Stimulated activated effector memory CD8-positive, alpha-beta T cell treated with anti-CD3 and anti-CD28 coated beads, Interleukin-12 subunit alpha, Interleukin-12 subunit beta, amount 100 ng/mL, for 72 hours (primary cell): Measurements from ENCODE around the gene TRIM58.

Source experiments
- ATAC-seq: fragments of 150-1000 bp; cut with Tn5 transposase; 2 replicates; pipeline ENCODE4 v1.10.0; 2021
- DNase-seq, 2 donors: peaks; one replicate each; pipeline ENCODE4 v3.0.0; 2021 to 2022; ENCODE audit warnings: low spot score in 2 of 2
- H3K27ac Mint-ChIP-seq: one replicate; pipeline ENCODE4 v1.8.0; 2022; ENCODE audit warnings: mild to moderate bottlenecking, mixed read lengths
- H3K36me3 Mint-ChIP-seq: one replicate; pipeline ENCODE4 v1.8.0; 2022; ENCODE audit warnings: mild to moderate bottlenecking, mixed read lengths
- H3K4me1 Mint-ChIP-seq: one replicate; pipeline ENCODE4 v1.8.0; 2022; ENCODE audit warnings: mixed read lengths
- H3K4me3 Mint-ChIP-seq: one replicate; pipeline ENCODE4 v1.8.0; 2022; ENCODE audit warnings: mild to moderate bottlenecking, mixed read lengths
- H3K9me3 Mint-ChIP-seq: one replicate; pipeline ENCODE4 v1.8.0; 2022; ENCODE audit warnings: mixed read lengths

Gene TRIM58

DNA sequence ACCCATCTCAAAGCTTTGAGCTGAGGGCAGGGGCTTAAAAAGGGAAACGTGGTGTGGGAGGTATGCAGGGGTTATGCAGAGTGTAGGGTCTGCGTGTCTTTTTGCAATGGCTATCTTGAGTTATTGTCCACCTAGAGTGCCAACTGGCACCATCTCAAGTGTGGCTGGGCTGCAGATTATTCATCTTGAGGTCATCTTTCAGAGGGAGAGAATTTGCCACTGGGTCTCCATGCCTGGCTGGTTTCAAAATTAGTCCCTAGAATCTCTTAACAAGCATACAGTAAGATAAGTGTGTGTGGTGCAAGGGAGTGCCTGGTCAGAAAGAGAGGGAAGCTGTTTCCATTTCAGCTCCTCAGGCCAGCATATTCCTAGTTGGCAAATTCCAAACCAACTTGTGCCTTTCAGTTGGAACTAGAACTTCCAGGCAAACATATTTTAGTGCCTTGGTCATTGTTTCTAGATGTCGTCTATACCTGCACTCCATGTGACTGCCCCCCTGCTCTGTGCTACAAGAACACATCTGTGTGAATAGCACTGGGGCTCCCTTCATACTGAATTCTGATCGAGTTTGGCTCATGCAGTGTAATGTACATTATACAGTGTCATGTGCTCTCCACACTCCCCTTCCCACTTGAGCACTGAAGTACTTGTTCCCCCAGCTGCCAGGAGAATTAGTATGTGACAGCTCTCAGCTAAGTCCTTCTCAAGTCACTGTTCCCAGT is 58.1 kb downstream of the TRIM58 start:
- Mint-ChIP-seq H3K9me3 (no peaks in the 10 kb centered on the region), H3K4me3 (no peak overlapping the region), H3K36me3 (no peaks in the 10 kb centered on the region), H3K27ac (no peak overlapping the region), H3K4me1 (no peaks in the 10 kb centered on the region)
- DNase-seq (no peak), ATAC-seq (no peak)

DNA sequence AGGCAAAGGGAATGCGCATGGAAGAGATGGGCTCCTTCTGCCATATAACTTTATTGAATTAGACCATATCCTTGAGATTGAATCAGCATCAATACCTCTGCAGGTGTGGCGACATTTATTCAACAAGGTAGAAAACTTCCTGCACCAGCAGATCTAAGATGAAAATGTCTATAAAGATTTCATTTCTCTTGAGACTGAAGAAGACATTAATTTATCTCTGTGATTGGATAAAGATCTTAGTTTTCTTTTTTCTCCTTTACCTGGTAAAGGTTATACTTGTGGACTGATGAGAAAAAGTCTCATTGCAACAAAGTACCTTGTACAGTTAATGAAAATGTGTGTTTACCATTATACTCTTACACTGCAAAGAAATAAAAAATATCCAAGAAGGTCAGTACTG is 63.0 kb downstream of the TRIM58 start, which contains the start of gene OR2T8:
Gene OR2T8, plus strand, starts transcription at position 301 of the 400 bp plus-strand sequence. CDS start 766 bp downstream, outside the sequence.
- Mint-ChIP-seq H3K4me1 (no peaks in the 10 kb centered on the region), H3K27ac (no peak within 1 kb of the TSS), H3K36me3 (no peaks in the 10 kb centered on the region), H3K4me3 (no peak within 1 kb of the TSS), H3K9me3 (no peaks in the 10 kb centered on the region)
- ATAC-seq = no peak
- no peak for DNase-seq

DNA sequence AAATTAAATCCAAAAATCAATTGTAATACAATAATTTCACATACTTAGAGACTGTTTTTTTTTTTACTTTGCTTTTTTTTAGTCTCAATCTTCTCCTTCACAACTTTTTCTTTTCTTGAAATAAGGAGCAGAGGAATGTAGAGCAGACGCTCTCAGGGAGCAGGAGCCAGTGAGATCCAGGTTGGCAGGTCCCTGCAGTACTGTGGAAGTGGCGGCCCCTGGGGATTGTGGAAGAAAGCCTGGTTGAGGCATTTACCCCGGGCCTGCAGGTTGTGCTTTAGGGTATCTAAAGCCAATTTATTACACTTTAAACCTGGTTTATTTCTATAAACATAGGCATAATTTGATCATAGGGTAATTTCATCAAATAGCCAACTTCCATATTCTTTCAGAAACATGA is 67.0 kb downstream of the TRIM58 start:
- Mint-ChIP-seq H3K27ac (no peak overlapping the region), H3K9me3 (no peaks in the 10 kb centered on the region), H3K36me3 (no peaks in the 10 kb centered on the region), H3K4me1 (no peaks in the 10 kb centered on the region), H3K4me3 (no peak overlapping the region)
- ATAC-seq (no peak), DNase-seq (no peak)

DNA sequence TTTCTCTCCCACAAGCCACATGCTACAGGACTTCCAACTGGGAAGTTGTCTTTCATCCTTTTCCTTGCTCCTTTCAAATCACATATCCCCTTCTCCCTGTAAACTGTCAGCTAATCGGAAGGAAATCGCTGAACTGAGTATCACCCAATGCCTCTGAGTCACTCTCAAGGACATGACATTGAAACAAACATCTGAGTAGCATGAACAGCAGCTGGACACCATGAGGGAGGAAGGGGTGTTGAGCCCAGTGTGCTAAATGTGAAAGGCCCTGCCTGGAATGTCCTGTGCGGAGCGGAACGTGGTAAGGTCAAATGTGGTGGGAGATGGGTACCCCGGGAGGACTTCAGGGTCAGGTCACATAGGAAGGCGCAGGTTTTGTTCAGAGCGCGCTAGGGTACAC is 67.9 kb downstream of the TRIM58 start, which contains the start of gene OR2AJ1:
Gene OR2AJ1, plus strand, starts transcription at position 22 of the 400 bp plus-strand sequence. CDS start 8,880 bp downstream, outside the sequence.
- no peak for ATAC-seq
- H3K27ac Mint-ChIP-seq = no peak within 1 kb of the TSS
- H3K4me3 Mint-ChIP-seq = no peak within 1 kb of the TSS
- H3K4me1 Mint-ChIP-seq = no peaks in the 10 kb centered on the region
- DNase-seq = no peak
- H3K9me3 Mint-ChIP-seq = no peaks in the 10 kb centered on the region
- no peaks in the 10 kb centered on the region for H3K36me3 Mint-ChIP-seq
